ENCODE data around the gene SLC35D1. TPM values are rescaled to one million over a fixed set of nuclear protein-coding genes. Genes with fewer than 3 reads are reported as not detected.
A peak's percentile ranks its signal among the peaks of the same experiment; 100 is the strongest.

The SLC35D1 gene
- total RNA-seq, 4 donors from 2014 or later = 5.7 to 12.5 (median 10.5) TPM

GRCh38 chr1:67052741-67053534 is 1.0 kb downstream of the SLC35D1 start:
- intact Hi-C loops (cut with DNase I) = no loop called here
- WGBS, 2 donors = 3% methylated on average over 20 to 24 of the region's 25 CpGs
- peak; percentile 0 for DNase-seq

GRCh38 chr1:67051196-67051595 is 2.8 kb downstream of the SLC35D1 start:
- Histone ChIP-seq H3K4me1 (peaks cover 0 to 35% (median 10%) of the 10 kb centered on the region in 3 donors), H3K4me3 (no peak overlapping the region), H3K27me3 (no peaks in the 10 kb centered on the region), H3K9me3 (no peaks in the 10 kb centered on the region), H3K27ac (no peak overlapping the region), H3K36me3 (peaks cover 0 to 49% (median 6%) of the 10 kb centered on the region in 3 donors)
- DNase-seq = no peak
- WGBS, 2 donors = 49% methylated on average over 4 of the region's 4 CpGs
- intact Hi-C loops (cut with DNase I) = no loop called here
- no peak for TF ChIP-seq CTCF (IDR thresholded peaks at IDR 0.05)
- no peak for TF ChIP-seq POLR2A (IDR thresholded peaks at IDR 0.05)

More at GRCh38 chr1:67052741-67053534, 1.0 kb downstream of the SLC35D1 start:
- H3K36me3 ChIP-seq = peaks cover 0 to 31% (median 6%) of the 10 kb centered on the region in 3 donors
- peak overlapping the region; percentile 76 to 88 (median 80) for H3K4me3 ChIP-seq
- no peaks in the 10 kb centered on the region for H3K9me3 ChIP-seq
- H3K27ac ChIP-seq = peak overlapping the region; percentile 92 to 97 (median 94)
- H3K4me1 ChIP-seq = peaks cover 0 to 35% (median 10%) of the 10 kb centered on the region in 3 donors
- no peaks in the 10 kb centered on the region for H3K27me3 ChIP-seq
- TF ChIP-seq CTCF (IDR thresholded peaks at IDR 0.05) = no peak
- no peak for TF ChIP-seq POLR2A (IDR thresholded peaks at IDR 0.05)

DNA sequence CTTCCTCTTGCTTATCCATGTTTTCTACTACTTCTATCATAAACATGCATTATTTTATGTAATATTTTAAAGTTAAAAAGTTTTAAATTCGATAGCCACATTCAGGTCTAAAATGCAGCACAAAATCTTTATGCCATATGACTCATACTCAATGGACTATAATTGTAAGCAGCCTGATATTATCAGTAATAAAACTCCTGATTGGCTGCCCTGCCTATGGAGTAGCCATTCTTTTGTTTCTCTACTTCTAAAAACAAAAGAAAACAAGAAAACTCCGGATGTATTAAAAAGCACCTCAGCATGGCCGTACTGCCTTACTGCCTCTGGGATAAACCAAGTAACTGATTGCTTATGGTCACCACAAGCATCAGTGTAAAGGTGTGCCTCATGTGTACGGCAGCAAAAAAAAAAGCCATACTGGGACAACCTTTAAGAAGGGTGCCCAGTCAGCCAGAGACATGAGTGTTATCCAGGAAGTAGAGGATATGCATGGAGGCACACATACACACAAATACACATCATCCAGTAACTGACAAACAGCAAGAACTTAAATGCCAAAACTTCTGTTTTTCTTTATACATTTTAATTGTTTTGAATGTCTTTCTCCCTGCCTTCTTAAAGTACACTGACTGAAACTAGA is 9.2 kb downstream of the SLC35D1 start:
- H3K4me3 ChIP-seq = no peak overlapping the region
- H3K36me3 ChIP-seq = peaks cover 0 to 99% (median 6%) of the 10 kb centered on the region in 3 donors
- H3K27me3 ChIP-seq = no peaks in the 10 kb centered on the region
- intact Hi-C loops (cut with DNase I) = no loop called here
- TF ChIP-seq CTCF (IDR thresholded peaks at IDR 0.05) = no peak
- TF ChIP-seq POLR2A (IDR thresholded peaks at IDR 0.05) = no peak
- no peak overlapping the region for H3K27ac ChIP-seq
- 90% methylated on average over 4 of the region's 4 CpGs for WGBS, 2 donors
- H3K9me3 ChIP-seq = no peaks in the 10 kb centered on the region
- peaks cover 0 to 7% (median 0%) of the 10 kb centered on the region in 3 donors for H3K4me1 ChIP-seq
- no peak for DNase-seq

GRCh38 chr1:67043366-67043765 is 10.6 kb downstream of the SLC35D1 start:
- WGBS, 2 donors = 60 to 70% methylated on average over 3 of the region's 3 CpGs
- H3K4me3 ChIP-seq = no peak overlapping the region
- peaks cover 0 to 98% (median 4%) of the 10 kb centered on the region in 3 donors for H3K36me3 ChIP-seq
- no peaks in the 10 kb centered on the region for H3K9me3 ChIP-seq
- peaks cover 0 to 7% (median 0%) of the 10 kb centered on the region in 3 donors for H3K4me1 ChIP-seq
- no peaks in the 10 kb centered on the region for H3K27me3 ChIP-seq
- TF ChIP-seq CTCF (IDR thresholded peaks at IDR 0.05) = no peak
- TF ChIP-seq POLR2A (IDR thresholded peaks at IDR 0.05) = no peak
- DNase-seq = no peak
- intact Hi-C loops (cut with DNase I) = no loop called here
- no peak overlapping the region for H3K27ac ChIP-seq
